HG02840 (cell line): ENCODE results near the gene ICE2.

Experiments used
- ATAC-seq: cut with Tn5 transposase; IDR thresholded peaks from one replicate; pipeline ENCODE4 v1.9.1; 2021; ENCODE audit warnings: mild to moderate bottlenecking, moderate library complexity, moderate number of reproducible peaks; ENCODE audit not compliant: unreplicated experiment, low FRiP score

ICE2 gene

GRCh38 chr15:60374628-60375081, 104.3 kb downstream of the ICE2 start:
- no peak for ATAC-seq

- ATAC-seq = no peak
Measured at GRCh38 chr15:60374209-60374608, 104.7 kb downstream of the ICE2 start.

DNA sequence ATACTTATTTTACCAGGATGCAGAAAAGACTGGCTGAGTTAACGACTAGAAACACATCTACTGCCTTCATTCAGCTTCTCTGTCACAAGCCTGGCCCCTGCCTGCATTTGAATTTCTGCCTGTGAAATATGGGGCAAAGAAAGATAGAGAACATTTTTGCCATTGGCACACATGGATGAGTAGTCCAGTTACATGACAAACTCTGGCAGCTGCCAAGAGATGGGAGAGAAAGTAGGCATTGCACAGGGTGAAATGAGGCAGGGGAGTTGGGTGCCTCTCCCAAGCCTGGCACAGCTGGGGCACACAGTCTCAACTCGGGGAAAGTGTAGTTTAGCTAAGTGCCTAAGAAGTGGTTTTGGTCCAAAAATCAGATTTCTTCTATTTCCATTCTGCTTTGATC, 105.2 kb downstream of the ICE2 start:
- ATAC-seq = no peak

DNA sequence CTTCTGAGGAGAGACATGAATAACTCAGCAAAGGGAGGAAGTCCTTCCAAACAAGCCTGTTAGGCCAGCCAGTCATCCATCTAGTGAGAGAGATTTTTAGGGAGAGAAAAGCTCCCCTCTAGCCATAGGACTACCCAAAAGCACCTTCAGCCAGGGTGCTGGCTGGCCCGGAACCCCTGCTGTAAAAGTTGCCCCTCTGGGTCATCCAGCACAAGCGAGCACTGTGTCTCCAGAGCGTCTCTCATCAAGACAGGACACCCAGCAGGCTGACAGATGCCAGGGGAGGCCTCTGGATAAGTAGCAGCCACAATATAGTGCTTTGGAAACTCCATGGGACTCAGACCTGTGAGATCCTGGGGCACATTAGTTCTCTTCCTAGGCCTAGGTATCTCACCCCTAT, 105.6 kb downstream of the ICE2 start:
- ATAC-seq = no peak

DNA sequence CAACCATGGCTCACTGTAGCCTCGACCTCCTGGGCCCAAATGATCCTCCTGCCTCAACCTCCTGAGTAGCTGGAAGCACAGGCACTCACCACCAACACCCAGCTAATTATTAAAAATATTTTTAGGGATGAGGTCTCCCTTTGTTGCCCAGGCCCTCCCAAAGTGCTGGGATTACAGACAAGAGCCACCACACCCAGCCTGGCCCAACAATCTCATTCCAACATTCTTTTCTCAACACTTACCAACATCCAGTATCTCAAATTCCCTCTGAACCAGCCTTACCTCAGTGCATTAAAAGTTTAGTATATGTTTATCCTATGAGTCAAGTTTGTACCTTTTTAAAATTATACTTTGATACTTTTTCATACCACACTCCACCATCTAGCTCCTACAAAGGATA, 106.2 kb downstream of the ICE2 start:
- ATAC-seq = no peak

DNA sequence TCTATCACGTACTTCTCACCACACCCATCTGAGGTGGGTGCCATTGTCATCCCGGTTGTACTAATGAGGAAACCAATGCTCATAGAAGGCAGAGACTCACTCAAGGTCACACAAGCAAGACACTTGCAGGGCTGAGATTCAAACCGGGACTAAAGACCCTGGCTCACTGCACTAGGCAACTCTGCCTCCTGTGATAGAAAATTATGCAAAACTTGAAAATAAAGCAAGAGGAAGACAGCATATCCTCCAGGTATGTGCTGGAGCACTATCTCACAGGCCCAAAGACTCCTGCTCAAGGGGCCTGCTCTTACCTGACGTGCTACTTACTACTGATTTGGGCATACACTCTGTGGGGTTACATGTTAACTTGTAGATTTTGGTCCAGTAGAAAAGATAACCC, 106.7 kb downstream of the ICE2 start:
- ATAC-seq = no peak

GRCh38 chr15:60371175-60372051, 107.5 kb downstream of the ICE2 start:
- no peak for ATAC-seq

GRCh38 chr15:60370869-60371136, 108.1 kb downstream of the ICE2 start:
- no peak for ATAC-seq

- ATAC-seq = no peak
Measured at GRCh38 chr15:60370105-60370868, 108.7 kb downstream of the ICE2 start.

- ATAC-seq = no peak
Measured at GRCh38 chr15:60369696-60370095, 109.2 kb downstream of the ICE2 start.
